ENCODE data around the gene HS3ST4. TPM values are rescaled to one million over a fixed set of nuclear protein-coding genes. Genes with fewer than 3 reads are reported as not detected.

The HS3ST4 gene
- total RNA-seq, 2 donors from 2014 or later = not detected

- ATAC-seq = no peak
These were observed 177.1 kb downstream of the HS3ST4 start for GRCh38 chr16:25868706-25869370.

GRCh38 chr16:25872369-25873070 lies 180.8 kb downstream of the HS3ST4 start:
- intact Hi-C loops (cut with DNase I) = no loop called here
- no peak for ATAC-seq
- DNase-seq = no peak

More at GRCh38 chr16:25868706-25869370, 177.1 kb downstream of the HS3ST4 start:
- intact Hi-C loops (cut with DNase I) = no loop called here
- no peak for DNase-seq

DNA sequence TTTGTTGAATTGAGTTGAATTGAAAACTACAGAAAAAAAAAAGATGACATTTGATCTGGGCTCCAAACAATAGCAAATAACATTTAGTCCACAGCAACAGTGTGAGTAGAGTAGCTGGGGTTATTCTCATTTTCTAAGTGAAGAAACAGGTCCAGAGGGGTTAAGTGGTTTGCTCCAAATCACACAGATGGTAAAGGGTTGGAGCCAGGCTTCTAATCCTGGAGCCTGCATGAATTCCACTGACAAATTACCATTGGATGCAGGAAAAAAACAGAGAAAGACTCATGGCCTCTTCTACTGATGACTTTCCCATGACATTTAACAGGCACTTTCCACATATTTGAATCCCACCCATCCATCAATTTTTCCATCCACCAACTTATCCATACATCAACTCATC lies 182.4 kb downstream of the HS3ST4 start:
- ATAC-seq (no peak), DNase-seq (no peak)
- intact Hi-C loops (cut with DNase I) = no loop called here

- ATAC-seq (no peak), DNase-seq (no peak)
- intact Hi-C loops (cut with DNase I) = no loop called here
These were observed 184.3 kb downstream of the HS3ST4 start for GRCh38 chr16:25875956-25876598.

DNA sequence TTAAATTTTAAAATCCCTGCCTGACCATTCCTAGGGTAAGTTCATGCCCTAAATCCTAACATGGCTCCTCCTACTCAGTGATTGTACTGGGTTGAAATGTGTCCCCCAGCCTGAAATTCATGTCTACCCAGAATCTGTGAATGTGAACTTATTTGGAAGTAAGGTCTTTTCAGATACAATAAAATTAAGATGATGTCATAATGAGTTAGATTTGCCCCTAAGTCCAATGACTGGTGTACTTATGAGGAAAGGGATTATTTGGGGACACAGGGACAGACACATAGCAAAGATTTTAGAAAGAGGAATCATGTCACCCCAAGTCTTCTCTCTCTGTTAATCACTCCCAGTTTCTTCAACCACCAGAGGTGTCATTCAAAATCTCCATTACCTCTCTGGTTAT lies 185.3 kb downstream of the HS3ST4 start:
- ATAC-seq = no peak
- intact Hi-C loops (cut with DNase I) = no loop called here
- no peak for DNase-seq

DNA sequence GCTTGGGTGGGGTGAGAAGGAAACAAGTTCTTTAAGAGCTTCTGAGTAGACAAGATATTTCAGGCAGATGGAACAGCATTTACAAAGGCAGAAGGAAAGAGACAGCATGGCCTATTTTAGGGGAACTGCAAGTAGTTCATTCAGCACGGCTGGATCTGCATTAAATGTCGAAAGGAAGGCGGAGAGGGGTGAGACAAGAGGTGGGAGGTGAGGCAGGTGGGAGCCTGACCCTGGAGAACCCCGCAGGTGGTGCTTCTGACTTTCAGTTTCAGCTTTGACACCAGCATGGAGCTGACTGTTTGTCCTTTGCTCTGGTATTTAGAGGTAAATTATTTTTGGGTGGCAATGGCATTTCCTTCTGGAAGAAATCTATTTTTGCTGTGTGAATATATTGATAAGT lies 194.8 kb downstream of the HS3ST4 start:
- ATAC-seq (no peak), DNase-seq (no peak)
- intact Hi-C loops (cut with DNase I) = no loop called here

DNA sequence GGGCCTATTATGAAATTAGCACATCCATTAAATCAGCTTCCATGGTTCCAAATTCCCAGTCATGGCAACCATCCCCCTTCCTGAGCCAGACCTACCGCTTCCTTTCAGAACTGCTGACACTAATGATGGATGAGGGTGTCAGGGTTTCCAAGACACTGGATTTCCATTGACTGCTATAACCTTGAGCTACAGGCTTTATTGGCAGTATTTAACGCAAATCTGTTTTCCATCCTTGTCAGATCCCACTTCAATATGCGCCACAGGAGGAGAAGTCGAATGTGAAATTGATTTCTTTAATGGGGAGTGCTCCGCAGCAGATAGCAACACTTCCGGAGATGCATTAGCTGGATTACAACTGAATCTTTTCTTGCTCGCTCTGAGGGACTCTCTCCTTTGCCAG lies 197.1 kb downstream of the HS3ST4 start:
- intact Hi-C loops (cut with DNase I) = no loop called here
- no peak for DNase-seq
- ATAC-seq = no peak

GRCh38 chr16:25893332-25893731 lies 201.6 kb downstream of the HS3ST4 start:
- intact Hi-C loops (cut with DNase I) = no loop called here
- DNase-seq (no peak), ATAC-seq (no peak)

GRCh38 chr16:25894093-25894492 lies 202.3 kb downstream of the HS3ST4 start:
- ATAC-seq (no peak), DNase-seq (no peak)
- intact Hi-C loops (cut with DNase I) = no loop called here

DNA sequence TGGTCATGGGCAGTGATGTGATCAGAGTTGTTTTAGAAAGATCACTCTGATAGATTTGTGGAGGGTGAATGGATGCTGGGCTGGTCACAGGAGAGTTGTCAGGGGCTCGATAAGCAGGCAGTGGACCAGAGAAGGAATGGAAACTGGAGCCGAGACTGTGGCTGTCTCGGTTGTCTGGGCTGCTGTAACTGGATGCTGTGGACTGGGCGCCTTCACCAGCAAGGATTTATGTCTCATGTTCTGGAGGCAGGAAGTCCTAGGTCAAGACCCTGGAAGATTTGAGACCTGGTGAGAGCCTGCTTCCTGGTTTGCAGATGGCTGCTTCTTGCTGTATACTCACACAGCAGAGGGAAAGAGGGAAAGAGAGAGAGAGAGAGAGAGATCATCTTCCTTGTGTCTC lies 203.6 kb downstream of the HS3ST4 start:
- DNase-seq (no peak), ATAC-seq (no peak)
- intact Hi-C loops (cut with DNase I) = no loop called here

GRCh38 chr16:25896411-25896810 lies 204.7 kb downstream of the HS3ST4 start:
- DNase-seq (no peak), ATAC-seq (no peak)
- intact Hi-C loops (cut with DNase I) = no loop called here

- no peak for DNase-seq
- intact Hi-C loops (cut with DNase I) = no loop called here
- peak in 1 of 2 donors; percentile 44 for ATAC-seq
These were observed 205.9 kb downstream of the HS3ST4 start for GRCh38 chr16:25897702-25898101.

GRCh38 chr16:25905810-25906209 lies 214.1 kb downstream of the HS3ST4 start:
- no peak for ATAC-seq
- DNase-seq = no peak
- intact Hi-C loops (cut with DNase I) = no loop called here

GRCh38 chr16:25910971-25911370 lies 219.2 kb downstream of the HS3ST4 start:
- ATAC-seq (no peak), DNase-seq (no peak)
- intact Hi-C loops (cut with DNase I) = no loop called here

DNA sequence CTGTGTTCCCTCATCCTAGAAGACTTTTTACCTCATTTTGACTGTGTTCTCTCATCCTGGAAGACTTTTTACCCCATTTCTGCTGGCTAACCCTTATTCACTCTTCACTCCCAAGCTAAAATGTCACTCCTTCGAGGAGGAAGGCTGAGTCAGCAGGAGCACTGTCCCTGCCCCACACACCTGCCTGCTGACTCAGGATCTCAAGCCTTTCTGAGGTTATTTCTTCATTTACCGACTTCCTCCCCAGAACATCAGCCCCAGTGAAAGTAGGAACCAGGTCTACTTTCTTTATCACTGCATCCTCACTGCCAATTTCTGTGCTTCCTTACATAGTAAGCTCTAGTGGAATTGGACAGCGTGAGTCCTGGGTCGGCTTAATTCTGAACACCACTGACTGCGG lies 220.6 kb downstream of the HS3ST4 start:
- ATAC-seq (no peak), DNase-seq (no peak)
- intact Hi-C loops (cut with DNase I) = no loop called here

- ATAC-seq = no peak
- DNase-seq = no peak
- intact Hi-C loops (cut with DNase I) = no loop called here
These were observed 222.7 kb downstream of the HS3ST4 start for GRCh38 chr16:25914357-25914962.

DNA sequence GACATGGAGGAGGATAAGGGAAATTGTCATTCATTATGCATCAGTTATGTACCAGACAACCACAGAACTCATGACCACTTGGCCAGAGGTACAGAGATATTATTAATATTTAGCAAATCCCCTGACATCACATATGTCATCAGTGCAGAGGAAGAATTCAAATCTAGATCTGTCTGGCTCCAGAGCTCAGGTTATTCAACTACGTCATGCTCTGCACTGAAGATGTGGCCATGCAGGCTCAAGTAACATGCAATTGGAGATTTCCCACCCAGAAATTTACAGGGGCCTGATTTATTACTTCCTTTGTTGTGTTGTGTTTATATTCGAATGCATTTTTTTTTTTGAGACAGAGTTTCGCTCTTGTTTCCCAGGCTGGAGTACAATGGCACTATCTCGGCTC lies 224.3 kb downstream of the HS3ST4 start:
- DNase-seq (no peak), ATAC-seq (no peak)
- intact Hi-C loops (cut with DNase I) = no loop called here

GRCh38 chr16:25922438-25922837 lies 230.7 kb downstream of the HS3ST4 start:
- ATAC-seq (no peak), DNase-seq (no peak)
- intact Hi-C loops (cut with DNase I) = no loop called here

- DNase-seq (no peak), ATAC-seq (no peak)
- intact Hi-C loops (cut with DNase I) = no loop called here
These were observed 233.7 kb downstream of the HS3ST4 start for GRCh38 chr16:25925421-25925820.

- no peak for ATAC-seq
- no peak for DNase-seq
- intact Hi-C loops (cut with DNase I) = no loop called here
These were observed 239.8 kb downstream of the HS3ST4 start for GRCh38 chr16:25931473-25932035.

All from left cardiac atrium (tissue), 4 donors.